Thyroid gland (tissue), 4 donors: ENCODE data around the gene LLGL1. TPM values are rescaled to one million over a fixed set of nuclear protein-coding genes. Genes with fewer than 3 reads are reported as not detected.

Source experiments
- DNase-seq, 2 donors: peaks; one replicate each; pipeline ENCODE4 v3.0.0-alpha.2; 2019
- H3K27ac ChIP-seq, 3 donors: fragments of 200-600 bp; sonication (generic); 1 replicate in 2 of 3; 2 replicates in 1 of 3; pipeline ENCODE4 v1.5.1; 2016 to 2019; ENCODE audit warnings: mild to moderate bottlenecking in 1 of 3, moderate library complexity in 1 of 3
- H3K27me3 ChIP-seq: fragments of 200-600 bp; sonication (generic); one replicate; pipeline ENCODE4 v1.5.1; 2019
- H3K36me3 ChIP-seq, 2 donors: fragments of 200-600 bp; sonication (generic); one replicate each; pipeline ENCODE4 v1.5.1; 2016 to 2019
- H3K4me1 ChIP-seq, 2 donors: fragments of 200-600 bp; sonication (generic); one replicate each; pipeline ENCODE4 v1.5.1; 2017 to 2019
- H3K4me3 ChIP-seq, 3 donors: fragments of 200-600 bp; sonication (generic); replicated peaks in 1 of 3; 1 replicate in 2 of 3; 2 replicates in 1 of 3; pipeline ENCODE4 v1.5.1; 2016; ENCODE audit warnings: mild to moderate bottlenecking in 1 of 3
- H3K9me3 ChIP-seq: fragments of 200-600 bp; sonication (generic); one replicate; pipeline ENCODE4 v1.5.1; 2017
- POLR2A ChIP-seq, 2 donors: fragments of 450-650 bp; IDR thresholded peaks; one replicate each; pipeline ENCODE4 v1.6.1; 2017; ENCODE audit warnings: antibody characterized with exemption in 2 of 2, mild to moderate bottlenecking in 2 of 2, moderate library complexity in 1 of 2
- WGBS, 2 donors: methylation state at CpG; one replicate each; pipeline ENCODE4 v1.1.5; 2017; 5-methylcytosine and 5-hydroxymethylcytosine counted together
- intact Hi-C: fragments of 100-400 bp; cut with DNase I; formaldehyde crosslinking; loops from one replicate; pipeline ENCODE4 v1.15.1; 2023
- total RNA-seq, 4 donors: library from RNA; depleted of rRNA; stranded (reverse); fragments of >200 nt; gene quantifications; one replicate each; pipeline ENCODE4 v1.2.3, GENCODE V29; 2016
- TF ChIP-seq, protein P1 (sequence below), 6 experiments: fragments of 200-600 bp in 3 of 6; fragments of 450-650 bp in 3 of 6; sonication (generic) in 3 of 6; IDR thresholded peaks; one replicate each; pipeline ENCODE4 v1.5.1; 2016 to 2019; ENCODE audit warnings: antibody characterized with exemption in 6 of 6, mild to moderate bottlenecking in 2 of 6, inconsistent platforms in 1 of 6, moderate library complexity in 1 of 6

Gene LLGL1
- total RNA-seq, 4 donors from 2014 or later = 14.5 to 19.4 (median 17.5) TPM

DNA sequence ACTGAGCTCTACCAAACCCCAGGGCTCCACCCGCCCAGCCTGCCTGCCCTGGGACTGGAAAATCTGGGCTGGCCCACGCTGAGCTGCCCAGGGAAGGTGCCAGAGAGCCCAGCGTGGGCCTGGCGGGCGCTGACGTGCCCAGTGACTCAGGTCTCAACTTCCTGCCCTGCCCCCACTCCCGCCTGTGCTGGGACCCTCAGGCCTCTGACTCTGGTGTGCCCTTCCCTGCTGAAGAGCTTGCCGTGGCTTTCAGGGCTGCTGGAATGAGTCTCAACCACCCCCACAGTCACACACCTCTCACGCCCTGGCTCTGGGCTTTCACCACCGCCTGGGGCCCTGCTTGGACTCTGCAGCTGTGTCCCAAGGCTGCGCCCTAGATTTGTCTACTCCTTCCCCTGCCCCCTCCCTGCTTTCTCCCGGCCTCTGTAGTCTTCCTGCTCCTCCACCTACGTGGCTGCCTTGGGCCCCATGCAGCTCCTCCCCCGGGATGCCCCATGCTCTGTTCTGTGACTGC, 10.4 kb downstream of the LLGL1 start:
- no peaks in the 10 kb centered on the region for H3K4me1 ChIP-seq
- no peaks in the 10 kb centered on the region for H3K9me3 ChIP-seq
- no peak overlapping the region for H3K4me3 ChIP-seq
- TF ChIP-seq, protein P1, sequence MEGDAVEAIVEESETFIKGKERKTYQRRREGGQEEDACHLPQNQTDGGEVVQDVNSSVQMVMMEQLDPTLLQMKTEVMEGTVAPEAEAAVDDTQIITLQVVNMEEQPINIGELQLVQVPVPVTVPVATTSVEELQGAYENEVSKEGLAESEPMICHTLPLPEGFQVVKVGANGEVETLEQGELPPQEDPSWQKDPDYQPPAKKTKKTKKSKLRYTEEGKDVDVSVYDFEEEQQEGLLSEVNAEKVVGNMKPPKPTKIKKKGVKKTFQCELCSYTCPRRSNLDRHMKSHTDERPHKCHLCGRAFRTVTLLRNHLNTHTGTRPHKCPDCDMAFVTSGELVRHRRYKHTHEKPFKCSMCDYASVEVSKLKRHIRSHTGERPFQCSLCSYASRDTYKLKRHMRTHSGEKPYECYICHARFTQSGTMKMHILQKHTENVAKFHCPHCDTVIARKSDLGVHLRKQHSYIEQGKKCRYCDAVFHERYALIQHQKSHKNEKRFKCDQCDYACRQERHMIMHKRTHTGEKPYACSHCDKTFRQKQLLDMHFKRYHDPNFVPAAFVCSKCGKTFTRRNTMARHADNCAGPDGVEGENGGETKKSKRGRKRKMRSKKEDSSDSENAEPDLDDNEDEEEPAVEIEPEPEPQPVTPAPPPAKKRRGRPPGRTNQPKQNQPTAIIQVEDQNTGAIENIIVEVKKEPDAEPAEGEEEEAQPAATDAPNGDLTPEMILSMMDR (IDR thresholded peaks at IDR 0.05) = no peak
- no peak for TF ChIP-seq POLR2A (IDR thresholded peaks at IDR 0.05)
- intact Hi-C loops = no loop called here
- no peaks in the 10 kb centered on the region for H3K27me3 ChIP-seq
- WGBS, 2 donors = 88 to 90% methylated on average over 8 to 14 of the region's 14 CpGs
- DNase-seq = no peak
- H3K27ac ChIP-seq = no peak overlapping the region
- H3K36me3 ChIP-seq = peaks cover 5 to 10% of the 10 kb centered on the region in 2 donors

DNA sequence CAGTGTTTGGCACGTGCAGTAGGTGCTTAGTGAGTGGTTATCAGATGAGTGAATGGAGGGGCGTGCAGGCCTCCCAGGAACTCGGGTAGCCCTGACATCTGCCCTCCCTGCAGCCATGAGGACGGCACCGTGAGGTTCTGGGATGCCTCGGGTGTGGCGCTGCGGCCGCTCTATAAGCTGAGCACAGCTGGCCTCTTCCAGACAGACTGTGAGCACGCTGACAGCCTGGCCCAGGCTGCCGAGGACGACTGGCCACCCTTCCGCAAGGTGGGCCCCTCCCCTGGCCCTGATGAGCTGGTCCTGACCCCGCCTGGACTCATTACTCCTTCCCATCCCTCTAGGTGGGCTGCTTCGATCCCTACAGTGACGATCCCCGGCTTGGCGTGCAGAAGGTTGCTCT, 11.1 kb downstream of the LLGL1 start:
- intact Hi-C loops = no loop called here
- no peak for DNase-seq
- WGBS, 2 donors = 92 to 93% methylated on average over 11 to 17 of the region's 18 CpGs
- Histone ChIP-seq H3K36me3 (peaks cover 5 to 10% of the 10 kb centered on the region in 2 donors), H3K4me3 (no peak overlapping the region), H3K27me3 (no peaks in the 10 kb centered on the region), H3K4me1 (no peaks in the 10 kb centered on the region), H3K27ac (no peak overlapping the region), H3K9me3 (no peaks in the 10 kb centered on the region)
- no peak for TF ChIP-seq POLR2A (IDR thresholded peaks at IDR 0.05)
- TF ChIP-seq, protein P1 (IDR thresholded peaks at IDR 0.05) = no peak

DNA sequence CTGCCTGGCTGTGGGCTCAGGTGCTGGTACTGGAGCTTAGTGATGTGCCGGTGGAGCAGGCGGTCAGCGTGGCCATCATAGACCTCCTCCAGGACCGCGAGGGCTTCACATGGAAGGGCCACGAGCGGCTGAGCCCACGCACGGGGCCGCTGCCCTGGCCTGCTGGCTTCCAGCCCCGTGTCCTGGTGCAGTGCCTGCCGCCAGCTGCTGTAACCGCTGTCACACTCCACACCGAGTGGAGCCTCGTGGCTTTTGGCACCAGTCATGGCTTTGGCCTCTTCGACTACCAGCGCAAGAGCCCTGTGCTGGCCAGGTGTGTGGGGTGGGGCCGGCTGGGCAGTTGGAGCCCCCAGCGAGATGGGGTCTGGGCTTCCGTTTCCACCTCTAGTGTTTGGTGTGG, 12.0 kb downstream of the LLGL1 start:
- Histone ChIP-seq H3K36me3 (peaks cover 5 to 10% of the 10 kb centered on the region in 2 donors), H3K27ac (no peak overlapping the region), H3K9me3 (no peaks in the 10 kb centered on the region), H3K4me1 (no peaks in the 10 kb centered on the region), H3K4me3 (no peak overlapping the region), H3K27me3 (no peaks in the 10 kb centered on the region)
- WGBS, 2 donors = 40 to 92% methylated on average over 1 to 15 of the region's 20 CpGs
- intact Hi-C loops = no loop called here
- DNase-seq = no peak
- TF ChIP-seq POLR2A (IDR thresholded peaks at IDR 0.05) = no peak
- TF ChIP-seq, protein P1 (IDR thresholded peaks at IDR 0.05) = no peak

DNA sequence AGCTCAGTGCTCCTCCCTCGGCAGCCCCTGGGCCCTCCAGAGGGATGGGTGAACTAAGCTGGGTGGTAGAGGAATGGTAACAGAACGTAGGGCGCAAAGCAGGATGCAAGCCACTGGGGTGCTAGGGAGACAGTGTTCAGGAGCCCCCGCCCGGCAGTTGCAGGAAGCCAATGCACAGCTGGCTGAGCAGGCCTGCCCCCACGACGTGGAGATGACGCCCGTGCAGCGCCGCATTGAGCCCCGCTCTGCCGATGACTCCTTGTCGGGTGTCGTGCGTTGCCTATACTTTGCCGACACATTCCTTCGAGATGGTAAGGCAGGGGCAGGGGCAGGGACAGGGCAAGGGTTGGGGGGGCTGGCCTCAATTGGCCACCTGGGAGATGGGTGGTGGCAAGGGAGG, 12.9 kb downstream of the LLGL1 start:
- Histone ChIP-seq H3K36me3 (peaks cover 5 to 10% of the 10 kb centered on the region in 2 donors), H3K4me1 (no peaks in the 10 kb centered on the region), H3K27ac (no peak overlapping the region), H3K4me3 (no peak overlapping the region), H3K27me3 (no peaks in the 10 kb centered on the region), H3K9me3 (no peaks in the 10 kb centered on the region)
- TF ChIP-seq, protein P1 (IDR thresholded peaks at IDR 0.05) = no peak
- no peak for TF ChIP-seq POLR2A (IDR thresholded peaks at IDR 0.05)
- 96 to 99% methylated on average over 18 of the region's 18 CpGs for WGBS, 2 donors
- intact Hi-C loops = no loop called here
- no peak for DNase-seq

DNA sequence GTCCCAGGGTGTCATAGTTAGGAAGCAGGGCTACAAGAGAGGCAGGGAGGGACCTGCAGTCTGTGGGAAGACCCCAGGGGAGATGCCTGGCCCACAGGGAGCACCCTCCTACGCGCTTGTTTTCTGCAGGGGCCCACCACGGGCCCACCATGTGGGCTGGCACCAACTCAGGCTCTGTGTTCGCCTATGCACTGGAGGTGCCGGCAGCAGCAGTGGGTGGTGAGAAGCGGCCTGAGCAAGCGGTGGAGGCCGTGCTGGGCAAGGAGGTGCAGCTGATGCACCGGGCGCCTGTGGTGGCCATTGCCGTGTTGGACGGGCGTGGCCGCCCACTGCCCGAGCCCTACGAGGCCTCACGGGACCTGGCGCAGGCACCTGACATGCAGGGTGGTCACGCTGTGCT, 15.0 kb downstream of the LLGL1 start:
- H3K4me3 ChIP-seq = no peak overlapping the region
- H3K9me3 ChIP-seq = no peaks in the 10 kb centered on the region
- intact Hi-C loops = no loop called here
- H3K27ac ChIP-seq = no peak overlapping the region
- H3K27me3 ChIP-seq = no peaks in the 10 kb centered on the region
- H3K36me3 ChIP-seq = peaks cover 10 to 12% of the 10 kb centered on the region in 2 donors
- no peak for DNase-seq
- no peaks in the 10 kb centered on the region for H3K4me1 ChIP-seq
- 90% methylated on average over 14 of the region's 19 CpGs; no CpG with 5 or more reads in 1 of the 2 donors for WGBS, 2 donors
- no peak for TF ChIP-seq POLR2A (IDR thresholded peaks at IDR 0.05)
- TF ChIP-seq, protein P1 (IDR thresholded peaks at IDR 0.05) = no peak
